Measurements from ENCODE around the gene GPR3.
"Not testable (repeated sequence)": the region's sequence is repeated elsewhere in the genome, so short reads cannot be mapped to it uniquely, and the experiment has no call there.

Gene GPR3

GRCh38 chr1:27406791-27407190, 14.4 kb downstream of the GPR3 start:
- H3K9ac ChIP-seq (ENCODE audit: low read depth, low read length); H3K9me3 ChIP-seq (replicated peaks; ENCODE audit: low read length); H3K4me2 ChIP-seq (ENCODE audit: low read length); H3K4me3 ChIP-seq (ENCODE audit: low read length); H3K27me3 ChIP-seq (ENCODE audit: control insufficient read depth, insufficient read depth, low read length): not testable (repeated sequence)
- Histone ChIP-seq H3K4me1 (ENCODE audit: control insufficient read depth, insufficient read depth, low read length) (peaks cover 56% of the 10 kb centered on the region), H3K36me3 (ENCODE audit: insufficient read depth, low read length) (peaks cover 45% of the 10 kb centered on the region)

GRCh38 chr1:27408151-27408550, 15.7 kb downstream of the GPR3 start:
- H3K4me3 ChIP-seq (ENCODE audit: low read length): no peak overlapping the region
- peak overlapping the region; percentile 12 for H3K4me2 ChIP-seq (ENCODE audit: low read length)
- H3K9me3 ChIP-seq (replicated peaks; ENCODE audit: low read length): no peaks in the 10 kb centered on the region
- H3K36me3 ChIP-seq (ENCODE audit: insufficient read depth, low read length): peaks cover 59% of the 10 kb centered on the region
- H3K27me3 ChIP-seq (ENCODE audit: control insufficient read depth, insufficient read depth, low read length): no peaks in the 10 kb centered on the region
- H3K4me1 ChIP-seq (ENCODE audit: control insufficient read depth, insufficient read depth, low read length): peaks cover 45% of the 10 kb centered on the region
- H3K9ac ChIP-seq (ENCODE audit: low read depth, low read length): no peak overlapping the region

GRCh38 chr1:27409669-27410068, 17.2 kb downstream of the GPR3 start:
- H3K36me3 ChIP-seq (ENCODE audit: insufficient read depth, low read length): peaks cover 71% of the 10 kb centered on the region
- no peak overlapping the region for H3K4me3 ChIP-seq (ENCODE audit: low read length)
- H3K9me3 ChIP-seq (replicated peaks; ENCODE audit: low read length): no peaks in the 10 kb centered on the region
- H3K4me1 ChIP-seq (ENCODE audit: control insufficient read depth, insufficient read depth, low read length): peaks cover 30% of the 10 kb centered on the region
- no peak overlapping the region for H3K9ac ChIP-seq (ENCODE audit: low read depth, low read length)
- no peak overlapping the region for H3K4me2 ChIP-seq (ENCODE audit: low read length)
- H3K27me3 ChIP-seq (ENCODE audit: control insufficient read depth, insufficient read depth, low read length): no peaks in the 10 kb centered on the region

GRCh38 chr1:27410709-27411108, 18.3 kb downstream of the GPR3 start:
- Histone ChIP-seq H3K4me1 (ENCODE audit: control insufficient read depth, insufficient read depth, low read length) (peaks cover 20% of the 10 kb centered on the region), H3K36me3 (ENCODE audit: insufficient read depth, low read length) (peaks cover 81% of the 10 kb centered on the region), H3K9me3 (replicated peaks; ENCODE audit: low read length) (no peaks in the 10 kb centered on the region), H3K4me2 (ENCODE audit: low read length) (no peak overlapping the region), H3K4me3 (ENCODE audit: low read length) (no peak overlapping the region), H3K27me3 (ENCODE audit: control insufficient read depth, insufficient read depth, low read length) (no peaks in the 10 kb centered on the region), H3K9ac (ENCODE audit: low read depth, low read length) (no peak overlapping the region)

- H3K9ac ChIP-seq (ENCODE audit: low read depth, low read length): no peak overlapping the region
- peaks cover 87% of the 10 kb centered on the region for H3K36me3 ChIP-seq (ENCODE audit: insufficient read depth, low read length)
- H3K4me3 ChIP-seq (ENCODE audit: low read length): no peak overlapping the region
- H3K4me1 ChIP-seq (ENCODE audit: control insufficient read depth, insufficient read depth, low read length): peaks cover 12% of the 10 kb centered on the region
- H3K4me2 ChIP-seq (ENCODE audit: low read length): no peak overlapping the region
- no peaks in the 10 kb centered on the region for H3K9me3 ChIP-seq (replicated peaks; ENCODE audit: low read length)
- no peaks in the 10 kb centered on the region for H3K27me3 ChIP-seq (ENCODE audit: control insufficient read depth, insufficient read depth, low read length)
These were observed 20.1 kb downstream of the GPR3 start for GRCh38 chr1:27412502-27412901.

GRCh38 chr1:27413004-27413403, 20.6 kb downstream of the GPR3 start:
- Histone ChIP-seq H3K9ac (ENCODE audit: low read depth, low read length) (no peak overlapping the region), H3K4me3 (ENCODE audit: low read length) (no peak overlapping the region), H3K4me1 (ENCODE audit: control insufficient read depth, insufficient read depth, low read length) (peaks cover 12% of the 10 kb centered on the region), H3K4me2 (ENCODE audit: low read length) (no peak overlapping the region), H3K36me3 (ENCODE audit: insufficient read depth, low read length) (peaks cover 87% of the 10 kb centered on the region), H3K9me3 (replicated peaks; ENCODE audit: low read length) (no peaks in the 10 kb centered on the region), H3K27me3 (ENCODE audit: control insufficient read depth, insufficient read depth, low read length) (no peaks in the 10 kb centered on the region)

GRCh38 chr1:27414091-27414490, 21.7 kb downstream of the GPR3 start:
- peaks cover 18% of the 10 kb centered on the region for H3K4me1 ChIP-seq (ENCODE audit: control insufficient read depth, insufficient read depth, low read length)
- H3K4me3 ChIP-seq (ENCODE audit: low read length): no peak overlapping the region
- H3K9me3 ChIP-seq (replicated peaks; ENCODE audit: low read length): no peaks in the 10 kb centered on the region
- H3K27me3 ChIP-seq (ENCODE audit: control insufficient read depth, insufficient read depth, low read length): no peaks in the 10 kb centered on the region
- H3K9ac ChIP-seq (ENCODE audit: low read depth, low read length): no peak overlapping the region
- peaks cover 80% of the 10 kb centered on the region for H3K36me3 ChIP-seq (ENCODE audit: insufficient read depth, low read length)
- no peak overlapping the region for H3K4me2 ChIP-seq (ENCODE audit: low read length)

- peaks cover 62% of the 10 kb centered on the region for H3K36me3 ChIP-seq (ENCODE audit: insufficient read depth, low read length)
These were observed 24.1 kb downstream of the GPR3 start for GRCh38 chr1:27416387-27417111.

GRCh38 chr1:27417713-27418112, 25.3 kb downstream of the GPR3 start:
- H3K4me1 ChIP-seq (ENCODE audit: control insufficient read depth, insufficient read depth, low read length): peaks cover 27% of the 10 kb centered on the region
- H3K36me3 ChIP-seq (ENCODE audit: insufficient read depth, low read length): peaks cover 51% of the 10 kb centered on the region
- peak overlapping the region; percentile 66 for H3K9ac ChIP-seq (ENCODE audit: low read depth, low read length)
- H3K4me3 ChIP-seq (ENCODE audit: low read length): no peak overlapping the region
- H3K9me3 ChIP-seq (replicated peaks; ENCODE audit: low read length): no peaks in the 10 kb centered on the region
- no peaks in the 10 kb centered on the region for H3K27me3 ChIP-seq (ENCODE audit: control insufficient read depth, insufficient read depth, low read length)
- no peak overlapping the region for H3K4me2 ChIP-seq (ENCODE audit: low read length)

More at GRCh38 chr1:27416387-27417111, 24.1 kb downstream of the GPR3 start:
- no peak overlapping the region for H3K4me3 ChIP-seq (ENCODE audit: low read length)
- H3K4me2 ChIP-seq (ENCODE audit: low read length): no peak overlapping the region
- H3K4me1 ChIP-seq (ENCODE audit: control insufficient read depth, insufficient read depth, low read length): peaks cover 23% of the 10 kb centered on the region
- H3K9me3 ChIP-seq (replicated peaks; ENCODE audit: low read length): no peaks in the 10 kb centered on the region
- no peak overlapping the region for H3K9ac ChIP-seq (ENCODE audit: low read depth, low read length)
- H3K27me3 ChIP-seq (ENCODE audit: control insufficient read depth, insufficient read depth, low read length): no peaks in the 10 kb centered on the region

- H3K4me2 ChIP-seq (ENCODE audit: low read length): peak overlapping the region; percentile 52
- H3K4me1 ChIP-seq (ENCODE audit: control insufficient read depth, insufficient read depth, low read length): peaks cover 27% of the 10 kb centered on the region
- H3K27me3 ChIP-seq (ENCODE audit: control insufficient read depth, insufficient read depth, low read length): no peaks in the 10 kb centered on the region
- H3K4me3 ChIP-seq (ENCODE audit: low read length): no peak overlapping the region
- H3K9ac ChIP-seq (ENCODE audit: low read depth, low read length): peak overlapping the region; percentile 66
- H3K9me3 ChIP-seq (replicated peaks; ENCODE audit: low read length): no peaks in the 10 kb centered on the region
- peaks cover 43% of the 10 kb centered on the region for H3K36me3 ChIP-seq (ENCODE audit: insufficient read depth, low read length)
These were observed 26.1 kb downstream of the GPR3 start for GRCh38 chr1:27418326-27419185.

GRCh38 chr1:27423709-27424108, 31.3 kb downstream of the GPR3 start:
- H3K9ac ChIP-seq (ENCODE audit: low read depth, low read length): no peak overlapping the region
- H3K4me1 ChIP-seq (ENCODE audit: control insufficient read depth, insufficient read depth, low read length): peaks cover 28% of the 10 kb centered on the region
- H3K27me3 ChIP-seq (ENCODE audit: control insufficient read depth, insufficient read depth, low read length): no peaks in the 10 kb centered on the region
- no peaks in the 10 kb centered on the region for H3K9me3 ChIP-seq (replicated peaks; ENCODE audit: low read length)
- peaks cover 25% of the 10 kb centered on the region for H3K36me3 ChIP-seq (ENCODE audit: insufficient read depth, low read length)
- H3K4me3 ChIP-seq (ENCODE audit: low read length): no peak overlapping the region
- H3K4me2 ChIP-seq (ENCODE audit: low read length): no peak overlapping the region
